Astrocyte (in vitro differentiated cells and primary cell): Measurements from ENCODE around the gene SEMA4D.

Source experiments
- CTCF ChIP-seq: IDR thresholded peaks from 2 replicates; pipeline ENCODE4 v1.5.1; 2011; ENCODE audit warnings: low read depth, mild to moderate bottlenecking, inconsistent platforms, low read length, moderate library complexity; ENCODE audit not compliant: insufficient read depth
- EZH2 ChIP-seq: IDR thresholded peaks from 2 replicates; pipeline ENCODE4 v1.6.1; 2012; ENCODE audit warnings: mild to moderate bottlenecking, low read length, inconsistent platforms; ENCODE audit not compliant: insufficient read depth

DNA sequence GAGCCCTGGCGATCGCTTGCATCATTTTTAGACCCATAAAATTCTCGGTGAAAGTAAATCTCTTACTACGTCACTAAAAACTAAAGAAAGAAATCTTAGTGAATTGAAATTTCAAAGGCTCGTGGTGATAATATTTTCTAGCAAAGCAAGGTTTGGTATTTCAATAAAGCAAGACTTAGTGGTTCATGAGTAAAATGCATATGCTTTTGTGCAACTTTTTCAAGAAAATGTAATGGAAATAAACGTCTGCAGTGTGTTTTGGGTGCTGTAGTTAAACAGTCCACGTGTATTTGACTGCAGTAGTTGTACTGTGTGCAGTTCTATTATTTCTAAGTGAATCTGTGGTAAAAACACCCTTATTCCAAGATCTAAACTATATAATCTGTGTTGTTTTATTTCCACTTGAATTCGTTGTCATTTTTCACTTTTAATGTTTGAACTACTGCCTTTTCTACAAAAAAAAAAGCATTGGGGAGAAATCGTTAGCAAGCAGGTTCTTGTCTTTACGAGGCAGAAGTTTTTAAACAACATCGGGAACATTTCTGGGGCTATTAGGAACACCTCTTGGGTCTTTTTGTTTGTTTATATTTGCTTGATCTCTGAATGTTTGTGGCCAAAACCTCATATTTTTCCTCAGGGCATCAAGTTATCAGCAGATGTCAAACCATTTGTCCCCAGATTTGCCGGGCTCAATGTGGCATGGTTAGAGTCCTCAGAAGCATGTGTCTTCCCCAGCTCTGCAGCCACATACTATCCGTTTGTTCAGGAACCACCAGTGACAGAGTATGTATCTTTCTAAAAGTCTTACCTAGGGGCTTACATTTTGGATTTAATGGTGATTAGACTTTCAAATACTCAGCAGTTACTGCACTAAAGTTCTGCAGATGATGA, 178.7 kb downstream of the SEMA4D start:
- no peak for TF ChIP-seq CTCF
- no peak for TF ChIP-seq EZH2
